Raji (cell line): ENCODE data around the gene CPM.

Source experiments
- POLR2A ChIP-seq: IDR thresholded peaks from 2 replicates; pipeline ENCODE4 v1.6.1; 2011; ENCODE audit warnings: low read depth, low read length, control low read depth; ENCODE audit not compliant: insufficient read depth

The CPM gene

GRCh38 chr12:68932961-68933893, at the start of gene CPM:
CPM (minus strand) TSS chr12:68933171; CDS start chr12:68932837, 334 bp downstream.
- TF ChIP-seq POLR2A, result no peak

- no peak for TF ChIP-seq POLR2A
Observed at GRCh38 chr12:68981516-68981915, 48.5 kb upstream of the CPM start.

- no peak for TF ChIP-seq POLR2A
Observed at GRCh38 chr12:68980476-68981212, 47.7 kb upstream of the CPM start.

GRCh38 chr12:68978678-68979077, 45.7 kb upstream of the CPM start:
- TF ChIP-seq POLR2A, result no peak

GRCh38 chr12:68977909-68978610, 45.1 kb upstream of the CPM start:
- no peak for TF ChIP-seq POLR2A

- no peak for TF ChIP-seq POLR2A
Observed at GRCh38 chr12:68977335-68977734, 44.4 kb upstream of the CPM start.

- no peak for TF ChIP-seq POLR2A
Observed at GRCh38 chr12:68976395-68976841, 43.4 kb upstream of the CPM start.

- TF ChIP-seq POLR2A, result no peak
Observed at GRCh38 chr12:68975811-68976210, 42.8 kb upstream of the CPM start.

- TF ChIP-seq POLR2A, result no peak
Observed at GRCh38 chr12:68972595-68972994, 39.6 kb upstream of the CPM start.

GRCh38 chr12:68971404-68971803, 38.4 kb upstream of the CPM start:
- TF ChIP-seq POLR2A, result no peak

- no peak for TF ChIP-seq POLR2A
Observed at GRCh38 chr12:68970951-68971350, 38.0 kb upstream of the CPM start.

GRCh38 chr12:68970306-68970705, 37.3 kb upstream of the CPM start:
- no peak for TF ChIP-seq POLR2A

- no peak for TF ChIP-seq POLR2A
Observed at GRCh38 chr12:68967046-68967445, 34.1 kb upstream of the CPM start.

GRCh38 chr12:68963856-68964745, 31.1 kb upstream of the CPM start:
- TF ChIP-seq POLR2A, result no peak
